GM23248 (cell line): ENCODE measurements around the gene CWC27.

Experiments
- EZH2 ChIP-seq: fragments of 200-600 bp; sonication (generic); IDR thresholded peaks from 2 replicates; pipeline ENCODE4 v1.6.1; 2018; ENCODE audit warnings: antibody characterized with exemption, mild to moderate bottlenecking; ENCODE audit not compliant: insufficient read depth, poor library complexity, severe bottlenecking
- EZH2phosphoT487 ChIP-seq: fragments of 200-600 bp; sonication (generic); IDR thresholded peaks from 2 replicates; pipeline ENCODE4 v1.6.1; 2018; ENCODE audit warnings: antibody characterized with exemption, moderate library complexity, mild to moderate bottlenecking, low read depth; ENCODE audit not compliant: insufficient read depth

GRCh38 chr5:64958757-64959391 is 190.1 kb downstream of the CWC27 start:
- TF ChIP-seq EZH2 (no peak), EZH2phosphoT487 (no peak)
